Effector CD4-positive, alpha-beta T cell (primary cell): ENCODE results near the gene TRAPPC8.
A peak's percentile ranks its signal among the peaks of the same experiment; 100 is the strongest.
"Not testable (repeated sequence)": the region's sequence is repeated elsewhere in the genome, so short reads cannot be mapped to it uniquely, and the experiment has no call there.

Experiments used
- DNase-seq: peaks from one replicate; pipeline ENCODE4 v3.0.0-alpha.2; 2020
- total RNA-seq: gene quantifications from one replicate; lab custom pipeline; 2026; lab: John Stamatoyannopoulos, UW

TRAPPC8 gene
- total RNA-seq, result 120 reads per million, percentile 86 among the genes with 10 or more reads in this experiment

- DNase-seq, result peak; percentile 90
Observed at GRCh38 chr18:31942999-31943877, at the start of gene TRAPPC8. TSS of gene TRAPPC8 (minus strand) at chr18:31943128. CDS start at chr18:31942764, 364 bp downstream.

GRCh38 chr18:31990823-31991222 is 47.9 kb upstream of the TRAPPC8 start:
- DNase-seq, result no peak

GRCh38 chr18:31983976-31984375 is 41.0 kb upstream of the TRAPPC8 start:
- no peak for DNase-seq

GRCh38 chr18:31983020-31983419 is 40.1 kb upstream of the TRAPPC8 start:
- no peak for DNase-seq

- no peak for DNase-seq
Observed at GRCh38 chr18:31980863-31981262, 37.9 kb upstream of the TRAPPC8 start.

GRCh38 chr18:31979714-31980113 is 36.8 kb upstream of the TRAPPC8 start:
- no peak for DNase-seq

- DNase-seq, result no peak
Observed at GRCh38 chr18:31978616-31979015, 35.7 kb upstream of the TRAPPC8 start.

GRCh38 chr18:31977270-31977872 is 34.4 kb upstream of the TRAPPC8 start:
- DNase-seq, result peak; percentile 20

GRCh38 chr18:31976242-31976641 is 33.3 kb upstream of the TRAPPC8 start:
- no peak for DNase-seq

- DNase-seq, result no peak
Observed at GRCh38 chr18:31973929-31974546, 31.1 kb upstream of the TRAPPC8 start.

GRCh38 chr18:31970617-31971016 is 27.7 kb upstream of the TRAPPC8 start:
- DNase-seq, result no peak

- DNase-seq, result no peak
Observed at GRCh38 chr18:31965316-31965970, 22.5 kb upstream of the TRAPPC8 start.

GRCh38 chr18:31957728-31958127 is 14.8 kb upstream of the TRAPPC8 start:
- DNase-seq, result no peak

- DNase-seq, result no peak
Observed at GRCh38 chr18:31954349-31954748, 11.4 kb upstream of the TRAPPC8 start.

GRCh38 chr18:31953699-31954098 is 10.8 kb upstream of the TRAPPC8 start:
- DNase-seq, result not testable (repeated sequence)

- no peak for DNase-seq
Observed at GRCh38 chr18:31952223-31952622, 9.3 kb upstream of the TRAPPC8 start.

GRCh38 chr18:31950583-31950982 is 7.7 kb upstream of the TRAPPC8 start:
- DNase-seq, result no peak

GRCh38 chr18:31948349-31948748 is 5.4 kb upstream of the TRAPPC8 start:
- not testable (repeated sequence) for DNase-seq

- DNase-seq, result no peak
Observed at GRCh38 chr18:31946305-31947046, 3.5 kb upstream of the TRAPPC8 start.

- DNase-seq, result no peak
Observed at GRCh38 chr18:31943878-31944816, 1.2 kb upstream of the TRAPPC8 start.
